ENCODE results near the gene CCSER1.

GRCh38 chr4:90540536-90540935 lies 413.3 kb downstream of the CCSER1 start:
- TF ChIP-seq CTCF (conservative IDR thresholded peaks at IDR 0.05; ENCODE audit: low read length) (no peak), EZH2phosphoT487 (IDR thresholded peaks at IDR 0.05; ENCODE audit: borderline replicate concordance) (no peak)

Data from Loucy (cell line).